NCI-H2196 (cell line): ENCODE data around the gene VASH1.
A peak's percentile ranks its signal among the peaks of the same experiment; 100 is the strongest.

Experiments
- DNase-seq: peaks from one replicate; lab custom pipeline; 2025; ENCODE audit not compliant: unreplicated experiment; lab: John Stamatoyannopoulos, UW

The VASH1 gene

GRCh38 chr14:76770521-76771436 lies 9.5 kb downstream of the VASH1 start:
- no peak for DNase-seq

DNA sequence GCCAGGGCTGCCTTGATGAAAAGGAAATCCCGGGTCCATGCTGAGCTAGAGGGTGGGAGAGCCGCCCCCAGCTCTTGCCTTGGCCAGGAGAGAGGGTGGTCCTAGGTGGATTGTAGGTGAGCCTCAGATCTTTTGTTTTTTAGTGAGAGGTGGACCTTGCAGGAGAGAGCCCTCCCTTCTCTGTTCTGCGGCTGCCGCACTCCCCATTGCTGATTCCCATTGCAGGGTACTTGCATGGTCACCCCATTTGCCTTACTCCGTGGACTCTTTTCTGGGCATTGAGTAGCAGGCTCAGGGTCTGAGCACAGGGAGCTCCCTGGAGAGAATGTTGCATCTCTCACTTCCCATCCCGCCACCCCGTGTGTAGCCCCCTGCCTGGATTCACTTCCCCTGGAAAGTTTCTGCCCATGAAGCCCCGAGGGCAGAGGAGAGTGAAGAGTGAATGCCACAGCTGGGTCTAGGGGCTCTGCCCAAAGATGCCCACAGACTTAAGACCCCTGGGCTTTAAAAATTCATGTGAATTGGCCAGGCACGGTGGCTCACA lies 10.2 kb downstream of the VASH1 start:
- no peak for DNase-seq

GRCh38 chr14:76772300-76773187 lies 11.3 kb downstream of the VASH1 start:
- no peak for DNase-seq

- DNase-seq: no peak
These were observed 12.1 kb downstream of the VASH1 start for GRCh38 chr14:76773188-76773885.

DNA sequence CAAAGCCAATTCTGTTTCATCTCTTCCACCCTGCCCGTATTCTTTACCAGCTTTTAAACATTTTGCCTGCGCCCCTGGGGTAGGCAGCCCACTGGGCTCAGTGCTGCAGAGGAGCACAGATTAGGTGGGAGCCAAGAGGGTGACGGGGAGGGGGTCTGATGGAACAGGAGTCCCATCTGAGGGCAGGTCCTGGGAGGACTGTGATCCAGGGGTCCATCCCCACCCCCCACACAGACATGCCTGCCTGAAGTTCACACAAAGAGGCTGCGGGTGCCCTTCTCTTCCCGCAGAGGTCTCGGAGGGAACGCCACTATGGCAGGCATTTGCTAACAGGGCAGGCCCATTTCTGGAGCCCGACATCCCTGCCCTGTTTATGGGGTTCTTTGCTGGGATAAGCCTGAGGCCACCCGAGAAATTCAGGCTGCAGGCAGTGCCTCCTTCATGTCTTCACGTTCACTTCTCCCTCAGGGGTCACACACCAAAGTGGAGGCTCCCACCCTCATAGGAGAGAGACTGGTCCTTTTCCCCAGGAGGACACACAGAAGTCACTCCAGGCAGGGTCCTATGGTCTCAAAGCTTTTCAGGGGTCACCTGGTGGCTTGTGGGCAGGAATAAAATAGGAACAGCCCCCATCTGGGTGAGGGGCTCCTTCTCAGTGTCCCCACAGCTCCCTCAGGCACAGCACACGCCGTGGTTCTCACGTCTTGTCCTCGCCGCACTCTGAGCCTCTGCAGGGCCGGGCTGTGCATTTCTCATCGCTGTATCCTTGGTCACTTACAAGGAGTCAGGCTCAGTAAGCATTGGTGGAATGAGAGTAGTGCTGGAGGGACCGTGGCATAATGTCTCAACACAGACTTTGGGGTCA lies 12.9 kb downstream of the VASH1 start:
- no peak for DNase-seq

DNA sequence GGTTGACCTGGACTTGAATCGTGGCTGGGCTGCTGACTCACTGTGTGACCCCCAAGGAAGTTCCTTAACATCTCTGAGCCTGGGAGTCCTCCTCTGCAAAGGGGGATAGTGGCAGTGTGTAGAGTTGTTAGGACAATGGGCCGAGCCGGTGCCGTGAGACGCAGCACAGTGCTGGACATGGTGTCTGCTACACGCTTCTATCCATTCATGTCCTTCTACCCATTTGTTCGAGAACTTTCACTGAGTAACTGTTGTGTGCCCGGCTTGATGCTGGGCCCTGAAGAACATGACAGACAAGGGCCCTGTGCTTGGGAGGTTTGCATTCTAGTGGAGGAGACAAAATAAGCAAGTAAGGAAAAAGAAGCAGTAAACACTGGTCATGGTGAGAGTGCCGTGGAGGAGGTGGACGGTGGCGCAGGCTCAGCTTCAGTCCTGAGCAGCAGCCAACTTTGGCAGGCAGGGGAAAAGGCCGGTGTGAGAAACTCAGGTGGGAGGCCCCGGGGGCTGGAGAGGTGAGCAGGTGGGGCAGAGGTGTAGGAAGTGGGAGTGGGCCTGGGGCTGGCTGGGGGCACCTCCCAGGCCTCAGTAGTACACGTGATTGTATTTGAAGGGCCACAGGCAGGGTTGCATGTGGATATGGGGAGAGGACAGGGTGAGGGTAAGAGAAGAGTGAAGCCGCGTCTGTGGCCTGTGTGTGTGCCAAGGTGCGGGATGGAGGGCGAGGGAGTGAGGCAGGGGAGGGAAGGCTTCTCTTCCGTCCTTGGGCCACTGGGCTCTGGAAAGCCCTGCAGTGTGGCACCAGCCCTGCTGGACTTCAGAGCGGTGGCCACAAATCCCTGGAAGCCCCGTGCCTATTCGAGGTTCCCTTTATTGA lies 13.8 kb downstream of the VASH1 start:
- DNase-seq: no peak

DNA sequence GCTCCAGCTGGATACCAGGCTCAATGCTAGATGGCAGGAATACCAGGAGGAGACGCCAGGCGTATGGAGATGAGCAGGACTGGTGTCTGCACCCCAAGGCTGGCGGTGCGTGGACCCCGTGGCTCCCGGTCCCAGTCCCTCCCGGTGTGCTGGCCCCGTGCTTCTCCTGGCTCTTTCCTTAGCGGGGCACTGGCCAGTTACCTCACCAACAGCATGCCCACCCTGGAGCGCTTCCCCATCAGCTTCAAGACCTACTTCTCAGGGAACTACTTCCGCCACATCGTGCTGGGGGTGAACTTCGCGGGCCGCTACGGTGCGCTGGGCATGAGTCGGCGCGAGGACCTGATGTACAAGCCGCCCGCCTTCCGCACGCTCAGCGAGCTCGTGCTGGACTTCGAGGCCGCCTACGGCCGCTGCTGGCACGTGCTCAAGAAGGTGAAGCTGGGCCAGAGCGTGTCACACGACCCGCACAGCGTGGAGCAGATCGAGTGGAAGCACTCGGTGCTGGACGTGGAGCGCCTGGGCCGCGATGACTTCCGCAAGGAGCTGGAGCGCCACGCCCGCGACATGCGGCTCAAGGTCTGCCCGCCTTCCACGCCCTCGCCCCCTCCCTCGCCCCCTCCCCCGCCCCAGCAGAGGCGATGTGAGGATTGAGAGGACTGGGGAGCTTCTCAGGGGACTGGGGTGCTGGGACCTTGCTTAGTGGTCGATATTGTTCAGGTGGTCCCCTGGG lies 14.6 kb downstream of the VASH1 start:
- DNase-seq: no peak

DNA sequence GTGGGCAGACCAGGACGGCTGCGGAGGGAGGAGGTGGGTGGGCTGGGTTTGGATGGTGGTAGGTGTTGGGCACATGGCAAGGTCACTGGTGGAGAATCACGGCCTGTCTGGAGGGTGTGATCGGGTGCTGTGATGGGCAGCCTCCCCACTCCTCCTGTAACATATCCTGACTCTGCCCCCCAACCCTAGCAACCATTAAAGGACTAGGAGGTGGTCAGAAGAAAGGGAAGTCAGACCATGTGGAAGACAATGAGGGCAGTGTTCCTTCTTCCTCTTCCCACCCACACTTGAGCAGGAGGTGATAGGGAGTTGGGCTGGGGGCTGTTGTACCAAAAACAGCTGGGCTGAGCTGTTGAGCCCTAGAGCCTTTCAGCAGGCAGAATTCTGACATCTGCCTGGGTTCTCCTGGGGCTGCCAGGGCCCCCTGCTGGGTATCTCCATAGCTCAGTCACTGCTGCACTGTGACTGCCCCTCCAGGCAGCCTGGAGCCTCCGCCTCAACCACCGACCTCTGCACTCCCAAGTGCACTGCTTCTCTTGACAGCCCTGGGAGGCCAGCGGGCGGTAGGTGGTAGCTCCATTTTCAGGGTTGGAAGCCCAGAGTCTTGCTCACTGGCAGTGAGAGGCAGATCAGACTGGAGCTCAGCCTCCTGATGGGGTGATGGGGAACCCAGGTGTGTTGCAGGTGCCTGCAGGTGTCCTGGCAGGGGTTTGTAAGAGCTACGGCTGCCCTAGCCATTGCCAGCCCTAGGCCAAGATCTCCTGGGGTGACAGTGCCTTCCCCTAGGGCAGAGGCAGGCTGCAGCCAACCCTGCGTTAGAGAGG lies 15.4 kb downstream of the VASH1 start:
- DNase-seq: no peak

- no peak for DNase-seq
These were observed 16.5 kb downstream of the VASH1 start for GRCh38 chr14:76777721-76778120.

DNA sequence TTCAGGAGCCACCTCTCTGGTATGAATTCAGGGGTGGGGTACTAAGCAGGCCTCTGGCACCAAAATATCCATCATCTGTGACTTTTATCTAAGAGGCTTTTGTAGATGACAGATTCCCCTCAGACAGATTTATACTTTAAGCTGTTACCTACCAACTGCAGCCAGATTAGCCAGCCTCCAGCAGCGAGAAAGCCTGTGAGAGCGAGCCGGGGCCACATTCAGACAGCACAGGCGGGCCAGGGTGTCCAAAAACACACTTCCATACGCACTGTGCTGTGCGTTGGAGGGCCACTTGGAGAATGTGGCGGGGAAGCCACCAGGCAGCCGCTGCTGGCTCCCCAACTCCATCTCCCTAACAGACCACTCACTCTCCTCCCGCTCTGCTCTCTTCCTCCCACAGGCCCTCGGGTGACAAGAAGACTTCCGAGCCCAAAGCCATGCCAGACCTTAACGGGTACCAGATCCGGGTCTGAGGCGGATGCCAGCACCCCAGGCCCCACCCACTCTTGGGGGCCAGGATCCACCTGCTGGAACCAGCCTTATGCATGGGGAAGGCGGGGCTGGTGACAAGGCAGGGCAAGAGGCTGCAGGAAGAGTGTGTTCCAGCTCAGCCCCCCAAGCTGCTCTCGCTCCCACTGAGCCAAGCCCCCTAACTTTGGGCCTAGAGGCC lies 17.4 kb downstream of the VASH1 start:
- no peak for DNase-seq

GRCh38 chr14:76779221-76780057 lies 18.2 kb downstream of the VASH1 start:
- no peak for DNase-seq

DNA sequence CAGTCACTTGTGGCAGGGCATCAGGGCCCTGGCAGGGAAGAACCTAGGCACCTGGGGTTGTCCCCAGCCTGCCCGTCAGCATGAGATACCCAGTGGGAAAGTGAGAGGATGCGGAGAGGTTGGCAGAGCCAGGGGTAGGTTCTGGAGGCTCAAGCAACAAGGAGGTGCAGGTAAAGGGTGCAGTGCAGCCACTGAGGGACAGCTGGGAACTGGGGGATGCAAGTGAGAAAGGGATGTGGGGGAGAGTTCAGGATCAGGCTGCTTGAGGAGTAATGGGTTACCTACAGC lies 18.7 kb downstream of the VASH1 start:
- no peak for DNase-seq

DNA sequence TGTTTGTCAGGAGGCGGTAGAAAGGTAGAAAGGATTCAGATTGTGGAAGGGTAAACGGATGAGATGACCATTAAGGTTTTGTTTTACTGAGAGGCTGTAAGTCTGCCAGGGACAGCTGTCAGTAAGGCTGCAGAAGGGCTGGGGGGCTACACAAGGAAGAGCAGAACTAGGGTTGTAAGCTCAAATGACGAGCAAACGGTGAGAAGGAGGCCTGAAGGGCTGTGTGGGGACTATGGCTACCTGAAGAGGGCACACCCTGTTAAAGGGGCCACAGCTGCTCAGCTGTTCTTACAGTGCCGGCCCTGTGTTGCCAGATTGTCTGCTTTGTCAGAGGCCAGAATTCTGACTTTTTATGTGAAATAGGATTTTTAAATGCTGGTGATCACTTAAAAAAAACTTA lies 19.1 kb downstream of the VASH1 start:
- no peak for DNase-seq

DNA sequence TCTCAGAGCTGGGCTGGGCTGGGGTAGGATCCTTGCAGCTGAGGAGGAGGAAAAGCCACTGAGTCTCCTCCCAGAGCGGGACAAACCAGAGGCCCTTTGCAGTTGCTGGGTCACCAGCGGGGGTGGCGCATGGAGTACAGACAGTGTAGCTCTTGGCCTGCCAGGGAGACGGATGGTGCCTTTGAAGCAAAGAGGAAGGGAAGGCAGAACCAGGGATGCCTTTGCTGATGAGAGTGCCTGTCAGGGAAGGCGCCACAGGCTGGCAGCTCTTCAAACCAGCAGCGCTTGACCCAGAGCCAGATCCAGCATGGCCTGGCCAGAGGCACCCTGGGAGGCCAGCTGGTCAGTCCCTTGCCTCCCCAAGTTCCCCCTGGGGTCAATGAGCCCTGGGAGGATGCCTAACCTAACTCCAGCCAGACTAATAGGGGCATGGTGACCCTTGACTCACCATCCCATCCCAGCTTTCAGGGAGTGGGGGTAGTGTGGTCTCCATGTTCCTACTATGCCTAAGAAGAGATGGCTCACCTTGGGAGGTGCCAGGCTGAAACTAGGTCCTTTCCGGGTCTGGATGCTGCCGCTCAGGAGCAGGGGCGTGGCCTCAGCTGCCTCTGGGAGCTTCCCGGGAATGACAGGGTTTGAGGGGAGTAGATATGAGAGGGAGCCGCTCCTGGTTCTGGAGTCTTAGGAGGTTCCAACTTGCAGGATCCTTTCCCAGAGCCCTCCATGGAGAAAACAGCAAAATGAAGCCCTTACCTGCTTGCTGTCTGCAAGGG lies 19.8 kb downstream of the VASH1 start:
- peak; percentile 16 for DNase-seq

DNA sequence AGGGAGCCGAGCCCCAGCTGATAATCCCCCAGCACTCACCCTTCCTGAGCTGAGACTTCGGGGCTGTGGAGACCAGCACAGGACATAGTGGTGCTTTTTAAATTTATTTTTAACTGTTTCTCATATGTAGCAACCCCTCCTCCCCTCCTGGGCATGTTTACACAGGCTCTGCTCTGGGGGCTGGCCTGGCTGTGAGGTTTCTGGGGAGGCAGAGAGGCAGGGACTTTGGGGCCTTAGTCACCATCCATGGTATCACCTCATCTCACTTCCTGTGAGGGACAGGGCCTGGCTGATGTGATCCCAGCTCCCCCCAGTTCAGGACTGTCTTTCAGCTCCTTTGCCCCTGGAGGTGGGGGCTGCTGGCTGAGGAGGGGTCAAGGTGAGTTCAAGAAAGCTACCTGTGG lies 20.4 kb downstream of the VASH1 start:
- no peak for DNase-seq
